ENCODE results near the gene NKX2-1. TPM values are rescaled to one million over a fixed set of nuclear protein-coding genes. Genes with fewer than 3 reads are reported as not detected.

NKX2-1 gene
- total RNA-seq, 2 donors from 2014 or later = 0.31 to 0.62 TPM

DNA sequence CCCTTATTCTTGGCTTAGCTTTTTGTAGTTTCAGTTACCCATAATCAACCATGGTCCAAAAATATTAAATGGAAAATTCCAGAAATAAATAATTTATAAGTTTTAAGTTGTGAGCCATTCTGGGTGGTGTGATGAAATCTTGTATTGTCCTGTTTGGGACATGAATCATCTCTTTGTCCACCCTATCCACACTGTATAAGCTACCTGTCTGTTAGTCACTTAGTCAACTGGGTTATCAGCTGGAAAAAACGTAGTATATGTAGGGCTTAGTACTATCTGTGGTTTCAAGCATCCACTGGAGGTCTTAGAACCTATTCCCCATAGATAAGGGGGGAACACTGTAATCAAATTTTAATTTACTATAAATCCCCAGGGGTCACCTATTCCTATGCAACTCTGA is 52.7 kb downstream of the NKX2-1 start:
- H3K9me3 Mint-ChIP-seq = peaks cover 4% of the 10 kb centered on the region
- no peak overlapping the region for H3K9ac ChIP-seq (ENCODE audit: extremely low read depth, low read length, poor library complexity, severe bottlenecking)
- WGBS, 2 experiments (ENCODE audit: insufficient coverage in 1 of 2, insufficient read length in 1 of 2) = 100% methylated on average over 1 of the region's 1 CpG; no CpG with 5 or more reads in 1 of the 2 experiments
- H3K4me3 Mint-ChIP-seq = no peak overlapping the region
- TF ChIP-seq CTCF (conservative IDR thresholded peaks at IDR 0.05) = no peak
- H3K36me3 ChIP-seq (ENCODE audit: control insufficient read depth, insufficient read depth, low read length) = no peaks in the 10 kb centered on the region
- H3K36me3 Mint-ChIP-seq (ENCODE audit: low read depth) = no peaks in the 10 kb centered on the region
- no peak for DNase-seq
- no peak overlapping the region for H3K27ac ChIP-seq (ENCODE audit: low read depth, low read length)
- no peaks in the 10 kb centered on the region for H3K9me3 ChIP-seq (ENCODE audit: control insufficient read depth, low read length)
- no peaks in the 10 kb centered on the region for H3K4me1 Mint-ChIP-seq
- peaks cover 22% of the 10 kb centered on the region for H3K27me3 Mint-ChIP-seq (ENCODE audit: insufficient read depth)
- H3K27me3 ChIP-seq (ENCODE audit: control insufficient read depth, insufficient read depth, low read length, poor library complexity, severe bottlenecking) = peaks cover 10% of the 10 kb centered on the region
- no peak overlapping the region for H3K4me3 ChIP-seq (ENCODE audit: low read length)
- H3K4me1 ChIP-seq (ENCODE audit: control insufficient read depth, insufficient read depth, low read length) = no peaks in the 10 kb centered on the region
- no peak overlapping the region for H3K27ac Mint-ChIP-seq

Other genes starting within 250 kb of the NKX2-1 start
- gene MBIP, start 199.6 kb downstream of the NKX2-1 start, total RNA-seq = 10 to 100 TPM; 35.5 TPM
- under 1 TPM in 1 of 2 donors, not detected in 1; 0.77 TPM for gene NKX2-8, start 62.4 kb upstream of the NKX2-1 start, total RNA-seq
- gene PAX9, start 141.6 kb upstream of the NKX2-1 start, total RNA-seq = under 1 TPM; 0.22 to 0.35 TPM